ENCODE data around the gene OR6B1. TPM values are rescaled to one million over a fixed set of nuclear protein-coding genes. Genes with fewer than 3 reads are reported as not detected.

Gene OR6B1
- total RNA-seq, 2 donors from 2014 or later = not detected

DNA sequence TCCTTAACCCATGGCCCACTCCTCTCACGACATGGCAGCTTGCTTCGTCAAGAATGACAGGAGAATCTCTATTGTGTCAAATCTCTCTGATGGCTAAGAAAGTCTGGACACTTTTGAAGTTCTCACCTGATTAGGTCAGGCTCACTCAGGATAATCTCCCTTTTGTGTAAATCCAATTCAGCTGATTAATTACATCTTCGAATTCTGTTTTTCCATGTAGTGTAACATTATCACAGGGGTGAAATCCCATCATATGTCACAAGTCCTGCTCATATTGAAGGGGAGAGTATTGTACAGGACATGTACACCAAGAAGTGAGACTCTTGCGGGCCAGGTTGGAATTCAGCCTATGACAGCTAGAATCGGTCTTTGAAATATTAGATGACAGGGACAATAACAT lies 16.2 kb upstream of the OR6B1 start:
- Histone ChIP-seq H3K4me3 (no peak overlapping the region), H3K36me3 (no peaks in the 10 kb centered on the region), H3K27me3 (replicated peaks; ENCODE audit: insufficient read depth) (no peaks in the 10 kb centered on the region), H3K27ac (no peak overlapping the region), H3K4me1 (ENCODE audit: control insufficient read depth in 1 of 2, low read depth in 2 of 2) (peaks cover 0 to 13% of the 10 kb centered on the region in 2 donors), H3K9me3 (no peaks in the 10 kb centered on the region)
- ATAC-seq (ENCODE audit: insufficient number of reproducible peaks, low FRiP score, low read depth) (no peak), DNase-seq (ENCODE audit: low spot score) (no peak)
- no peak for TF ChIP-seq CTCF (IDR thresholded peaks at IDR 0.05)

DNA sequence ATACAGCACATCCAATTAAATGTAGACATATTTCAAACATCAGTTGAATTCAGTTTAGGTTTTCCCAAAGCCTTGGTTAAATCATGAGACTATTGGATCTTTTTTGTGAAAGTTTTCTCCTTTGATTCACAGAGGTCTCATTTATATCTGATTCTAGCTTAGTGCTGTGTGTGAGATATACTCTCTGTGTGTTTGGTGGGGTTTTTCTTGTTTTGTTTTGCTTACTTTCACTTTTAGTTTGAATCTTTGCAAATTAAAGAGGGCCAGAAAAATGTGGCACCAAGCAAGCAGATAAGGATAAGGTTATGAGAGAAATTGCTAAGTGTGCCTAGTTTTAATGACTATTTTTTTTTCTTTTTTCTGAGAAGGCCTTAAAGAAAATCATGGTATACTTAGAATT lies 12.6 kb upstream of the OR6B1 start:
- Histone ChIP-seq H3K27me3 (replicated peaks; ENCODE audit: insufficient read depth) (no peaks in the 10 kb centered on the region), H3K36me3 (no peaks in the 10 kb centered on the region), H3K4me3 (no peak overlapping the region), H3K9me3 (no peaks in the 10 kb centered on the region), H3K4me1 (ENCODE audit: control insufficient read depth in 1 of 2, low read depth in 2 of 2) (peaks cover 0 to 7% of the 10 kb centered on the region in 2 donors), H3K27ac (no peak overlapping the region)
- DNase-seq (ENCODE audit: low spot score) (no peak), ATAC-seq (ENCODE audit: insufficient number of reproducible peaks, low FRiP score, low read depth) (no peak)
- TF ChIP-seq CTCF (IDR thresholded peaks at IDR 0.05) = no peak

- no peak for DNase-seq (ENCODE audit: low spot score)
- no peak for ATAC-seq (ENCODE audit: insufficient number of reproducible peaks, low FRiP score, low read depth)
- peaks cover 0 to 7% of the 10 kb centered on the region in 2 donors for H3K4me1 ChIP-seq (ENCODE audit: control insufficient read depth in 1 of 2, low read depth in 2 of 2)
- no peak overlapping the region for H3K4me3 ChIP-seq
- no peaks in the 10 kb centered on the region for H3K36me3 ChIP-seq
- no peaks in the 10 kb centered on the region for H3K27me3 ChIP-seq (replicated peaks; ENCODE audit: insufficient read depth)
- no peak for TF ChIP-seq CTCF (IDR thresholded peaks at IDR 0.05)
- no peaks in the 10 kb centered on the region for H3K9me3 ChIP-seq
- no peak overlapping the region for H3K27ac ChIP-seq
Measured at GRCh38 chr7:143988976-143989745, 11.0 kb upstream of the OR6B1 start.

- Histone ChIP-seq H3K9me3 (no peaks in the 10 kb centered on the region), H3K27ac (no peak overlapping the region), H3K4me1 (ENCODE audit: control insufficient read depth in 1 of 2, low read depth in 2 of 2) (peaks cover 0 to 5% of the 10 kb centered on the region in 2 donors), H3K36me3 (no peaks in the 10 kb centered on the region), H3K4me3 (no peak overlapping the region), H3K27me3 (replicated peaks; ENCODE audit: insufficient read depth) (no peaks in the 10 kb centered on the region)
- no peak for TF ChIP-seq CTCF (IDR thresholded peaks at IDR 0.05)
- no peak for ATAC-seq (ENCODE audit: insufficient number of reproducible peaks, low FRiP score, low read depth)
- DNase-seq (ENCODE audit: low spot score) = no peak
Measured at GRCh38 chr7:143992670-143993069, 7.5 kb upstream of the OR6B1 start.

GRCh38 chr7:143993924-143994323 lies 6.2 kb upstream of the OR6B1 start:
- no peak for ATAC-seq (ENCODE audit: insufficient number of reproducible peaks, low FRiP score, low read depth)

More at GRCh38 chr7:143993924-143994323, 6.2 kb upstream of the OR6B1 start:
- no peak for DNase-seq (ENCODE audit: low spot score)
- Histone ChIP-seq H3K27ac (no peak overlapping the region), H3K4me1 (ENCODE audit: control insufficient read depth in 1 of 2, low read depth in 2 of 2) (no peaks in the 10 kb centered on the region), H3K4me3 (no peak overlapping the region), H3K36me3 (no peaks in the 10 kb centered on the region), H3K27me3 (replicated peaks; ENCODE audit: insufficient read depth) (no peaks in the 10 kb centered on the region), H3K9me3 (no peaks in the 10 kb centered on the region)
- no peak for TF ChIP-seq CTCF (IDR thresholded peaks at IDR 0.05)

Data from thoracic aorta (tissue), 2 donors.